Renal pelvis (tissue), 12 donors: Measurements from ENCODE around the gene MFN2. TPM values are rescaled to one million over a fixed set of nuclear protein-coding genes. Genes with fewer than 3 reads are reported as not detected.
A peak's percentile ranks its signal among the peaks of the same experiment; 100 is the strongest.
"Not testable (repeated sequence)": the region's sequence is repeated elsewhere in the genome, so short reads cannot be mapped to it uniquely, and the experiment has no call there.

Source experiments
- DNase-seq: peaks from one replicate; pipeline ENCODE4 v3.0.0-alpha.2; 2013
- long read RNA-seq, 16 experiments: transcript quantifications; one replicate each; lab custom pipeline, GENCODE V29; 2026
- polyA plus RNA-seq, 3 donors: library from polyadenylated mRNA; unstranded; fragments of 120-200 nt; gene quantifications; one replicate each; pipeline ENCODE4 v1.2.1, GENCODE V29; 2013; ENCODE audit not compliant: insufficient read length in 3 of 3

The MFN2 gene
- polyA plus RNA-seq: 10 to 100 TPM; 69.7 to 70.9 (median 70.0) TPM
- long read RNA-seq, donor 1, full-length matches to known transcripts: 4 of 4 reads
- long read RNA-seq, donor 1, partial matches to known transcripts: 0 of 4 reads
- long read RNA-seq, donor 1, other reads (novel, unspliced or antisense): 0 of 4 reads
- long read RNA-seq, donor 2, full-length matches to known transcripts: 9 of 69 reads
- long read RNA-seq, donor 2, partial matches to known transcripts: 60 of 69 reads
- long read RNA-seq, donor 2, other reads (novel, unspliced or antisense): 0 of 69 reads
- long read RNA-seq, donor 3, full-length matches to known transcripts: 6 of 6 reads
- long read RNA-seq, donor 3, partial matches to known transcripts: 0 of 6 reads
- long read RNA-seq, donor 3, other reads (novel, unspliced or antisense): 0 of 6 reads
- long read RNA-seq, donor 4, full-length matches to known transcripts: 4 of 4 reads
- long read RNA-seq, donor 4, partial matches to known transcripts: 0 of 4 reads
- long read RNA-seq, donor 4, other reads (novel, unspliced or antisense): 0 of 4 reads
- long read RNA-seq, donor 5, full-length matches to known transcripts: 2 of 2 reads
- long read RNA-seq, donor 5, partial matches to known transcripts: 0 of 2 reads
- long read RNA-seq, donor 5, other reads (novel, unspliced or antisense): 0 of 2 reads
- long read RNA-seq, donor 6, partial matches to known transcripts: 15 of 15 reads
- long read RNA-seq, donor 6, other reads (novel, unspliced or antisense): 0 of 15 reads
- long read RNA-seq, donor 7, full-length matches to known transcripts: 3 of 64 reads
- long read RNA-seq, donor 7, partial matches to known transcripts: 61 of 64 reads
- long read RNA-seq, donor 7, other reads (novel, unspliced or antisense): 0 of 64 reads
- long read RNA-seq, donor 8, full-length matches to known transcripts: 1 of 1 reads
- long read RNA-seq, donor 8, partial matches to known transcripts: 0 of 1 reads
- long read RNA-seq, donor 8, other reads (novel, unspliced or antisense): 0 of 1 reads
- long read RNA-seq, donor 9, full-length matches to known transcripts: 12 of 66 reads
- long read RNA-seq, donor 9, partial matches to known transcripts: 54 of 66 reads
- long read RNA-seq, donor 9, other reads (novel, unspliced or antisense): 0 of 66 reads
- long read RNA-seq, donor 10, full-length matches to known transcripts: 1 of 1 reads
- long read RNA-seq, donor 10, partial matches to known transcripts: 0 of 1 reads
- long read RNA-seq, donor 10, other reads (novel, unspliced or antisense): 0 of 1 reads
- long read RNA-seq, donor 11, full-length matches to known transcripts: 1 of 1 reads
- long read RNA-seq, donor 11, partial matches to known transcripts: 0 of 1 reads
- long read RNA-seq, donor 11, other reads (novel, unspliced or antisense): 0 of 1 reads
- long read RNA-seq, donor 12, full-length matches to known transcripts: 12 of 12 reads
- long read RNA-seq, donor 12, partial matches to known transcripts: 0 of 12 reads
- long read RNA-seq, donor 12, other reads (novel, unspliced or antisense): 0 of 12 reads
- long read RNA-seq, donor 13, full-length matches to known transcripts: 2 of 2 reads
- long read RNA-seq, donor 13, partial matches to known transcripts: 0 of 2 reads
- long read RNA-seq, donor 13, other reads (novel, unspliced or antisense): 0 of 2 reads
- long read RNA-seq, donor 14: 0 reads
- long read RNA-seq, donor 15, full-length matches to known transcripts: 8 of 63 reads
- long read RNA-seq, donor 15, partial matches to known transcripts: 55 of 63 reads
- long read RNA-seq, donor 15, other reads (novel, unspliced or antisense): 0 of 63 reads
- long read RNA-seq, donor 16, full-length matches to known transcripts: 2 of 2 reads
- long read RNA-seq, donor 16, partial matches to known transcripts: 0 of 2 reads
- long read RNA-seq, donor 16, other reads (novel, unspliced or antisense): 0 of 2 reads

GRCh38 chr1:11979851-11980675 is at the start of gene MFN2:
TSS of gene MFN2 (plus strand) at chr1:11980444. CDS start at chr1:11989169, 8,725 bp downstream.
- peak; percentile 97 for DNase-seq

GRCh38 chr1:11930571-11931445 is 49.4 kb upstream of the MFN2 start:
- DNase-seq: peak; percentile 16

GRCh38 chr1:11931845-11932244 is 48.4 kb upstream of the MFN2 start:
- DNase-seq: no peak

- peak; percentile 85 for DNase-seq
Measured at GRCh38 chr1:11934302-11935056, 45.8 kb upstream of the MFN2 start, which contains the start of gene PLOD1. TSS of gene PLOD1 (plus strand) at chr1:11934717. CDS start at chr1:11934780, 63 bp downstream.

GRCh38 chr1:11935057-11935412 is 45.2 kb upstream of the MFN2 start:
- no peak for DNase-seq

GRCh38 chr1:11935733-11936132 is 44.5 kb upstream of the MFN2 start:
- not testable (repeated sequence) for DNase-seq

GRCh38 chr1:11938722-11939526 is 41.3 kb upstream of the MFN2 start:
- DNase-seq: no peak

GRCh38 chr1:11939794-11940193 is 40.5 kb upstream of the MFN2 start:
- DNase-seq: not testable (repeated sequence)

GRCh38 chr1:11940260-11940921 is 39.9 kb upstream of the MFN2 start:
- DNase-seq: no peak

GRCh38 chr1:11942280-11942679 is 38.0 kb upstream of the MFN2 start:
- DNase-seq: no peak

GRCh38 chr1:11943619-11944018 is 36.6 kb upstream of the MFN2 start:
- no peak for DNase-seq

GRCh38 chr1:11944358-11944931 is 35.8 kb upstream of the MFN2 start:
- peak; percentile 77 for DNase-seq

- DNase-seq: no peak
Measured at GRCh38 chr1:11946647-11947046, 33.6 kb upstream of the MFN2 start.

- no peak for DNase-seq
Measured at GRCh38 chr1:11948822-11949458, 31.3 kb upstream of the MFN2 start.

GRCh38 chr1:11951901-11952300 is 28.3 kb upstream of the MFN2 start:
- no peak for DNase-seq
